Measurements from ENCODE around the gene RGS12.

RGS12 gene

DNA sequence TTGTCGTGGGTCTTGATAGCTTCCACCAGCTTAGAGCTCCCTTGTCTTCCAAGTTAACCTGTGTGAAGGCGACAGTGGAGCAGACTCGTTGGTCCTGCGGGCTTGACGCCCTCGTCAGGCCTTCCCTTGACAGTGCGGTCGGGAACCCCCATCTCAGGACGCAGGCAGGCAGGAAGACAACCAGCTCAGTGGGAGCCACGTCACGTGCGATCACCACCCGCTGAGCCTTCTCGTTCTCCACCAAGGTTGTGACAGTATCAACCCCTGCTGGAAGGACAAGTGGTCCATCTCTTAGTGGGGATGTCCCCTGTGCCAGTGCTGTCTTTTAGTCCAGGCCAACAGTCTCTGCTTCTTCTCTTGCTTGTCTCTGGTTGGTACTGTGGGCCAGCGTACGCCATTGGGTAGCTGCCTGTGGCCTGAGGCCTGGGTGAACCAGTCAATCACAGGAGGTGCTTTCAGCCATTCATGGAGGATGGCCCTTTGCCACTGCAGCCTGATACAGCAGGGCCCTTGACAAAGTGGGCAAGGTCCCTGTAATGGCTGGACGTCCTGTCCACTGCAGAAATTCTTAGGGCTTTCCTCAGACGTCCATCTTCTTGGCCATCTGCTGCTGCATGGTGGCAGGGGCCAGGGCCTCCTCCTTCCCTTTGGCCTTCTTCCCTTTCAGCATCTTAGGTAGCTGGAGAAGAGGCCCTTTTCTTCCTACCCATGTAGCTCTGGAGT is 31.4 kb downstream of the RGS12 start:
- Histone ChIP-seq H3K36me3 (ENCODE audit: control insufficient read depth, insufficient read depth, low read length) (no peaks in the 10 kb centered on the region), H3K27ac (ENCODE audit: low read length) (no peak overlapping the region), H3K4me3 (ENCODE audit: low read length) (no peak overlapping the region), H3K9me3 (ENCODE audit: control insufficient read depth, insufficient read depth, low read length) (no peaks in the 10 kb centered on the region), H3K27me3 (ENCODE audit: control insufficient read depth, insufficient read depth, low read length) (no peaks in the 10 kb centered on the region), H3K4me1 (ENCODE audit: control insufficient read depth, insufficient read depth, low read length) (peaks cover 2% of the 10 kb centered on the region)
- no CpG with 5 or more reads among the region's 18 CpGs for WGBS (ENCODE audit: insufficient coverage, insufficient read length)
- DNase-seq (ENCODE audit: low read depth, low spot score): peak; percentile 55

DNA sequence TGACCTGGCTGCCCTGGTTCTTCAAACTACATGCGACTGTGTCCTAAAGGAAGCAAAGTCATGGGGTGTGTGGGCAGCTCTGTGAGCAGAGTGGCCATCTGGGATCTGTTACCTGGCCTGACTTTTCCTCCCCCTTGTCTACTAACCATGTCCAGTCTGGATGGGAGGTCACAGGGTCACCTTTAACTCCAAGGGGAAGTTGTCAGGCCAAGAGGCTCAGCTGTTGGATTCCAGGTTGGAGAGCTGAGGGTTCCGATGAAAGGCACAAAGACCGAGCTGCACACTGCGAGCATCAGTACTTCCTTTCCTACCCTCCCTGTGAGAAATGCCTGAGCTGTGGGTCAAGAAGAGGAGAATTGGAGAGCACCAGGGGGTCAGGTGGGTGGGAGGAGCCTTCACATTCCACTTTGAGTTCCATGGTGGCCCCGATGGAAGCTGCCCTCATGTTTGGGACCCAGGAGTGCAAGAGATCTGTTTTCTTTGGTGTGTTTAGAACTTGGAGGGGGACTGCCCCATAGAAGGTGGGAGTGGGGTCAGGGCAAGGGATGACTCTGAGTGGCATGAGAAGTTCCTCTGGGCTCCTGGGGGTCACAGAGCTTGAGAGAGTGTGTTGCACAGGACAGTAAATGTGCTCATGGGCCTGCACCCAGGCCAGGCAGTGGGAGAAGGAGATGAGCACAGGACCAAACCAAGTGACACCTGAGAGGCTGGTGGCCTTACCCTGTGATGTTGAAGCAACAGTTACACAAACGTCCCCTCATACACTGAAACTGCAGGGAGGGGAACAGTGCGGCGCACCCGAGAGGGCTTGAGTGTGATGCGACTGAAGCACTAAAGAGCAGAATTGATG is 36.2 kb downstream of the RGS12 start:
- Histone ChIP-seq H3K36me3 (ENCODE audit: control insufficient read depth, insufficient read depth, low read length) (no peaks in the 10 kb centered on the region), H3K4me3 (ENCODE audit: low read length) (no peak overlapping the region), H3K27me3 (ENCODE audit: control insufficient read depth, insufficient read depth, low read length) (no peaks in the 10 kb centered on the region), H3K4me1 (ENCODE audit: control insufficient read depth, insufficient read depth, low read length) (peaks cover 3% of the 10 kb centered on the region; the same call in 1 of the 2 replicates), H3K27ac (ENCODE audit: low read length) (no peak overlapping the region), H3K9me3 (ENCODE audit: control insufficient read depth, insufficient read depth, low read length) (no peaks in the 10 kb centered on the region)
- WGBS (ENCODE audit: insufficient coverage, insufficient read length): no CpG with 5 or more reads among the region's 10 CpGs
- no peak for DNase-seq (ENCODE audit: low read depth, low spot score)

DNA sequence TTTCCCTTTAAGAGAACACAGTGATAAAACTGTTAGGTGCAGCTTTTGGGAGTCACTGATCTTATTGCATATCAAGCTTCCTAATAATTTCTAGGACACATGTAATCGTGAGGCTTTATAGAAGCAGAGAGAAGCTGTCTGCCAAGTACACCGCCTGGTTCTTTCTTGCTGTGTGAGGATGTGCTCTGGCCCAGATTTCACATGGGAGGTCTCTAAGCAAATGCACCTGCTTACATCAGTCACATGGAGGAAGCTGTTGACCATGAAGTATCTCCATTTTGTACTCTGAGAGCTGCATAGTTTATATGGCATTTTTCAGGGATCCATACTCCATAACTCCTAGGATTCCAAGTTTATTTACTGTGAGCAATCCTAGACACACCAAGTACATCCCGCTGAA is 37.1 kb downstream of the RGS12 start:
- Histone ChIP-seq H3K4me3 (ENCODE audit: low read length) (no peak overlapping the region), H3K27me3 (ENCODE audit: control insufficient read depth, insufficient read depth, low read length) (no peaks in the 10 kb centered on the region), H3K9me3 (ENCODE audit: control insufficient read depth, insufficient read depth, low read length) (no peaks in the 10 kb centered on the region), H3K27ac (ENCODE audit: low read length) (no peak overlapping the region), H3K36me3 (ENCODE audit: control insufficient read depth, insufficient read depth, low read length) (no peaks in the 10 kb centered on the region), H3K4me1 (ENCODE audit: control insufficient read depth, insufficient read depth, low read length) (0 out of 2 replicates have a peak, but pooled peaks cover 1% of the 10 kb centered on the region)
- DNase-seq (ENCODE audit: low read depth, low spot score): no peak
- WGBS (ENCODE audit: insufficient coverage, insufficient read length): no CpG with 5 or more reads among the region's 3 CpGs

DNA sequence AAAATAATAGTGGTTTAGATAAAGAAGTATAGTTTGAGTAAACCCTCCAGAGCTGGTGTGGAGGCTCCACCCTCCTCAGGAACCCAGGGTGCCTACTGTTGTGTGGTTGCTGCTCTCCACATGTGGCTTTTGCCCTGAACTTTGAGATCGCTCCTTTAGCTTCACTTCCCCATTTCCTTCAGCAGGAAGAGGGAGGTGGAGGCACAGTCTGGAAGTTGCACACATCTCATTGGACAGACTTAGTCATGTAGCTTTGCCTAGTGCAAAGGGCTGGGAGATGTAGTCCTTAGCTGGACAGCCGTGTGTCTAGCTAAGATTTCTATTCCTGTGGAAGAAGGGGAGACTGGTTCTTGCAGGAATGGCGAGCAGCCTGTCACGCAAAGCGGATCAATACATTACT is 37.9 kb downstream of the RGS12 start:
- H3K4me1 ChIP-seq (ENCODE audit: control insufficient read depth, insufficient read depth, low read length): 0 out of 2 replicates have a peak, but pooled peaks cover 1% of the 10 kb centered on the region
- H3K27me3 ChIP-seq (ENCODE audit: control insufficient read depth, insufficient read depth, low read length): no peaks in the 10 kb centered on the region
- H3K36me3 ChIP-seq (ENCODE audit: control insufficient read depth, insufficient read depth, low read length): no peaks in the 10 kb centered on the region
- no peak for DNase-seq (ENCODE audit: low read depth, low spot score)
- H3K9me3 ChIP-seq (ENCODE audit: control insufficient read depth, insufficient read depth, low read length): no peaks in the 10 kb centered on the region
- H3K4me3 ChIP-seq (ENCODE audit: low read length): no peak overlapping the region
- whole genome bisulfite sequencing (ENCODE audit: insufficient coverage, insufficient read length): no CpG with 5 or more reads among the region's 5 CpGs
- H3K27ac ChIP-seq (ENCODE audit: low read length): no peak overlapping the region

DNA sequence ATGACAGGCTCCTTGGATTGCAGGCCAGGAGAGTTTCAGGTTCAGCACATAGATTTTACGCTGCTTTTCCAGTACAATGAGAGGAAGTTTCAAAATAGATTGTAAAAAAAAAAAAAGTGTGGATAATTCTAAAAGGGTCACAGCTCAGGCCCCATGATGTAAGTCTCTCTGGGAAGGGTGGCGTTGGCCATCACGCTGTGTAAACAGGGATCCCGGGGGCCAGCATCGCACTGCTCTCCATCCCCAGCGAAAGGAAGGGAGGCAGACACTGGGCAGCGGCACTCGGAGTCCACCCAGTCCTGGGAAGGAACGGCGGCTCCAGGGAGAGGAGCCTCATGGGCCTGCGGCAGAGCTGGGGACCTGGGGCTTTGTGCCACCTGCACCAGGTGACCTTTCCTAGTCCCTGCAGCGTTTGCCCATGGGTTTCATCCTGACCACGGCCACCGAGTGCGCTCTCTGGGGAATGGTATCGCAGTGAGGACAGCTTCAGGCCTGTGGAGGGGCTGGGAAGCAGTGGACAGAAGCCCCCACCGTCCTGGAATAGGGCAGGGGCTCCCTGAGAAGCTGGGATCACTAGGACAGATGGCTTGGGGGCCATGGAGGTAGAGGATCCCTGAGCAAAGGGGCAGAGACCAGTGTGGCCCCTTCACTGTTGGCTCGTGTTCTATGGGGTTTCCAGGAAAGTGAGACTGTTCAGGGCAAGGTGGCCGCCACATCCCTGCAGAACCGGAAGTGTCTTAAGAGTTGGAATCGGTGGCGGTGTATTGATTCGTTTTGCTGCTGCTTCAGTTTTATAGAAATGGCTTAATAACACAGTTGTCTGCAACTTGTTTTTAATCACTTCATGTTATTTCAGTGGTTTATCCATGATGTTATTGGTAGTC is 38.9 kb downstream of the RGS12 start:
- no peak for DNase-seq (ENCODE audit: low read depth, low spot score)
- WGBS (ENCODE audit: insufficient coverage, insufficient read length): no CpG with 5 or more reads among the region's 23 CpGs
- Histone ChIP-seq H3K9me3 (ENCODE audit: control insufficient read depth, insufficient read depth, low read length) (no peaks in the 10 kb centered on the region), H3K27me3 (ENCODE audit: control insufficient read depth, insufficient read depth, low read length) (no peaks in the 10 kb centered on the region), H3K27ac (ENCODE audit: low read length) (no peak overlapping the region), H3K4me1 (ENCODE audit: control insufficient read depth, insufficient read depth, low read length) (0 out of 2 replicates have a peak, but pooled peaks cover 1% of the 10 kb centered on the region), H3K4me3 (ENCODE audit: low read length) (no peak overlapping the region), H3K36me3 (ENCODE audit: control insufficient read depth, insufficient read depth, low read length) (no peaks in the 10 kb centered on the region)

DNA sequence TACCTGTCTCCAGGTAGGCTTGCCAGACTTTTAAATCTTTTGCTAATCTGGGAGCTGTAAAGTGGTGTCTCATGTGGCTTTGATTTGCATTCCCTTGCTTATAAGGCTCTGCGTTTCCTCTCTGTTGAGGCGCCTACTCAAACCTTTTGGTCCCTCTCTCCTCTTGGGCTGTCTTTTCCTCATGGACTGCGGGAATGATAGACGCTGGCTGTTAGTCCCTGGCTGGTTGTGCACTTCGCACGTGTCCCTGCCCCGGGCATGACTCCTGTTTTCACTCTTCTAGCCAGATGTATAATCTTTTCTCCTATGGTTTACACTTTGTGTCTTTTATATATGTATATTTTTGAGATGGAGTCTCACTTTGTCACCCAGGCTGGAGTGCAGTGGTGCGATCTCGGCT is 39.7 kb downstream of the RGS12 start:
- Histone ChIP-seq H3K4me1 (ENCODE audit: control insufficient read depth, insufficient read depth, low read length) (0 out of 2 replicates have a peak, but pooled peaks cover 1% of the 10 kb centered on the region), H3K4me3 (ENCODE audit: low read length) (no peak overlapping the region), H3K27me3 (ENCODE audit: control insufficient read depth, insufficient read depth, low read length) (no peaks in the 10 kb centered on the region), H3K36me3 (ENCODE audit: control insufficient read depth, insufficient read depth, low read length) (no peaks in the 10 kb centered on the region), H3K27ac (ENCODE audit: low read length) (no peak overlapping the region), H3K9me3 (ENCODE audit: control insufficient read depth, insufficient read depth, low read length) (no peaks in the 10 kb centered on the region)
- no peak for DNase-seq (ENCODE audit: low read depth, low spot score)
- no CpG with 5 or more reads among the region's 9 CpGs for WGBS (ENCODE audit: insufficient coverage, insufficient read length)

DNA sequence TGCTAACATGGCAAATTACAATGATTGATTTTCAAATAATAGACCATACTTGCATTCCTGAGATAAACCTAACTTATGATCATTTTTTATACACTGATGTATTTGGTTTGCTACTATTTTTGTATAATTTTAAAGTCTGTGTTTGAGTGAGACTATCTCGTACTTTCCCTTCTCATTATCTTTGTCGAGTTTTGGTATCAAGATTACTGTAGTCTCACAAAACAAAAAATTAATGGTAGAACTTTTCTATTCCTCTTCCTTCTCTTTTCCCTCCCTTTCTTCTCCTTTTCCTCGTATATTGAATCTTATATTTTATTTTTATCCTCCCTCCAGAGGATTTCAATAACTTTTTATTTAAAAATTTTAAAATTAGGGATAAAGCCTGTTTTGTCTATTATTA is 41.5 kb downstream of the RGS12 start:
- no peak for DNase-seq (ENCODE audit: low read depth, low spot score)
- Histone ChIP-seq H3K27ac (ENCODE audit: low read length) (no peak overlapping the region), H3K4me1 (ENCODE audit: control insufficient read depth, insufficient read depth, low read length) (0 out of 2 replicates have a peak, but pooled peaks cover 1% of the 10 kb centered on the region), H3K9me3 (ENCODE audit: control insufficient read depth, insufficient read depth, low read length) (no peaks in the 10 kb centered on the region), H3K27me3 (ENCODE audit: control insufficient read depth, insufficient read depth, low read length) (no peaks in the 10 kb centered on the region), H3K4me3 (ENCODE audit: low read length) (no peak overlapping the region), H3K36me3 (ENCODE audit: control insufficient read depth, insufficient read depth, low read length) (no peaks in the 10 kb centered on the region)
- WGBS (ENCODE audit: insufficient coverage, insufficient read length): 100% methylated on average over 1 of the region's 3 CpGs

DNA sequence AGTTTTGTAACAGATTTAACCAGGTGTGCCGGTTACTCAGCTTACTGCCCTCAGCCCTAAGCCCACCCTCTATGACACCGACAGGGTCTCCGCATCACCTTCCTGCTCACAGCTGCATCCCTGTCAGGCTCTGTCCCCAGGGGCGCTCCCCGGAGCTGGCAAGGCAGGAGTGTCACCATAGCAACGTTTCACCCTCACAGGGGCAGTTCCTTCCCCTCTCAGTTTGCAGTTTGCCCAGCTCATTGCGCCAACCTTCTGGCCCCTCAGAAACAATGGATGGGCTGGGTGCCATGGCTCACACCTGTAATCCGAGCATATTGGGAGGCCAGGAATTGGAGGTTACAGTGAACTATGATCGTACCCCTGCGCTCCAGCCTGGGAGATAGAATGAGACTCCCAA is 42.6 kb downstream of the RGS12 start:
- no peaks in the 10 kb centered on the region for H3K9me3 ChIP-seq (ENCODE audit: control insufficient read depth, insufficient read depth, low read length)
- DNase-seq (ENCODE audit: low read depth, low spot score): no peak
- no peaks in the 10 kb centered on the region for H3K27me3 ChIP-seq (ENCODE audit: control insufficient read depth, insufficient read depth, low read length)
- no CpG with 5 or more reads among the region's 10 CpGs for WGBS (ENCODE audit: insufficient coverage, insufficient read length)
- no peak overlapping the region for H3K27ac ChIP-seq (ENCODE audit: low read length)
- peaks cover 1% of the 10 kb centered on the region; the same call in 1 of the 2 replicates for H3K4me1 ChIP-seq (ENCODE audit: control insufficient read depth, insufficient read depth, low read length)
- H3K36me3 ChIP-seq (ENCODE audit: control insufficient read depth, insufficient read depth, low read length): no peaks in the 10 kb centered on the region
- H3K4me3 ChIP-seq (ENCODE audit: low read length): no peak overlapping the region

DNA sequence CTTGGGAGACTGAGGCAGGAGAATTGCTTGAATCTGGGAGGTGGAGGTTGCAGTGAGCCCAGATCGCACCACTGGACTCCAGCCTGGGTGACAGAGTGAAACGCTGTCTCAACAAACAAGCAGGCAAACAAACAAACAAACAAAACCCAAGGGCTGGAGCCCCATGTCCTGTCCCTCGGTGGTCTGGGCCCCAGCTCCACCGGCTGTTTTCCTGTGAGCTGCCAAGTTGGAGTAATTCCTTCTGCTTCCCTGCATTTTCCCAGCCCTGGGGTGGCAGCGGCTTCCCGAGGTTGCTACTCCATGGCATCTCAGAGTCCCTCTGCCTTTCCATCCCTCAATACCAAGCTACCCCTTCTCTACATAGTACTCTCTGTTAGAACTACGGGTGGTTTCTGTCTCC is 43.2 kb downstream of the RGS12 start:
- no peaks in the 10 kb centered on the region for H3K9me3 ChIP-seq (ENCODE audit: control insufficient read depth, insufficient read depth, low read length)
- WGBS (ENCODE audit: insufficient coverage, insufficient read length): no CpG with 5 or more reads among the region's 7 CpGs
- DNase-seq (ENCODE audit: low read depth, low spot score): no peak
- H3K4me3 ChIP-seq (ENCODE audit: low read length): no peak overlapping the region
- H3K4me1 ChIP-seq (ENCODE audit: control insufficient read depth, insufficient read depth, low read length): no peaks in the 10 kb centered on the region; the same call in 1 of the 2 replicates
- H3K27ac ChIP-seq (ENCODE audit: low read length): no peak overlapping the region
- H3K36me3 ChIP-seq (ENCODE audit: control insufficient read depth, insufficient read depth, low read length): no peaks in the 10 kb centered on the region
- no peaks in the 10 kb centered on the region for H3K27me3 ChIP-seq (ENCODE audit: control insufficient read depth, insufficient read depth, low read length)
